ENCODE results near the gene AQP12B. TPM values are rescaled to one million over a fixed set of nuclear protein-coding genes. Genes with fewer than 3 reads are reported as not detected.

The AQP12B gene
- total RNA-seq, 2 donors from 2014 or later: not detected

DNA sequence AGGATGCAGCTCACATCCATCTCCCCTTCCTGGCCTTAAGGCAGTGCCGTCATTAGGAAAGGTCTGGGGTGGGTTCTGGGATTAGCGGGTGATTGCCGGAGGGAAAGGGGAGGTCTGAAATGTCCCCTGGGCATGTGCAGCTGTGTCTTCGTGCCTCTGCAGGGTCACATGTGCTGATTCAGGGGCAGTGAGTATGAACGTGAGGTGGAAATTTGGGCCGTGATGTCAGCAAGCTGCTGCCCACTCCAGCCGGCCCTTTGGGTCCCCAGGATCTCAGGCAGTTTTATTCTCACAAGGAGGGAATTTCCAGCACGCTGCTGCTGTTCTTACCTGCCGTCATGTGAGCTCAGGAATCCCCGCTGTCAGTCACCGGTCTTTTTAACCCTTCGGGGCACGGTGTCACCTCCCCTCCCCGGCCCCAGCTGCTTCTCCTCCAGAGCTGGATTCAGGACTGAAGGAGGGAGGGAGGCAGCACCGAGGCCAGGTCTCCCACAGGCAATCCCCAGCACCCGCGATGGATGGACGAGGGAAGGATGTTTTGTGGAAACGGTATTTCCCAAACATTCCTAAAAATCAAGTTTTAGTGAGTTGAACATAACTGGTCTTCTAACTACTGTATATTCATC lies 33.9 kb downstream of the AQP12B start:
- ATAC-seq (no peak), DNase-seq (ENCODE audit: low spot score in 2 of 2) (no peak)
- Mint-ChIP-seq H3K9me3 (no peaks in the 10 kb centered on the region), H3K36me3 (no peaks in the 10 kb centered on the region), H3K27ac (peak overlapping the region; percentile 36 to 37)

DNA sequence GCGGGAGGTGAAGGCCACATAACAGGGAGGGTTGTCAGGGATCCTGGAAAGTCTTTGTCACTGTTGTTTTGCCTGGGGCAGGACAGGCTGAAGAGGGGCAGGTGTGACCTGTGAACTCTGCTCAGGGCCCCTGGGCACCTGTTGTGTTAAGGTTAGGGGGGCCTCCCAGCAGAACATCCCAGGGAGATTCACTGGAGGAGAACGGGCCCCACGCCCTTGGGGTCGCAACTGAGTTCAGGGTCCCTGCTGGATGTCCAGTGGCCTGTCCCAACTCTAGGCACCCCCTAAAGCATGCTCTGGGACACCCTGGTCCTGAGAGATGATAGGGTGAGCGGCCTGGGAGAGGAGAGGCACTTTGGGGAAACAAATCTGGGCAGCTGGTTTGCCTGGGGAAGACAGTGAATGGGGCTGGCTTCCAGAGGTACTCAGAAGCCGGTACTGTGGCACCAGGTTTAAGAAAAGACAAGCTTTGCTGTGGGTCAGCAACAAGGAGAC lies 34.5 kb downstream of the AQP12B start:
- Mint-ChIP-seq H3K27ac (peak overlapping the region; percentile 22 to 37), H3K36me3 (no peaks in the 10 kb centered on the region), H3K9me3 (no peaks in the 10 kb centered on the region)
- peak in 1 of 2 donors; percentile 25 for DNase-seq (ENCODE audit: low spot score in 2 of 2)
- no peak for ATAC-seq

DNA sequence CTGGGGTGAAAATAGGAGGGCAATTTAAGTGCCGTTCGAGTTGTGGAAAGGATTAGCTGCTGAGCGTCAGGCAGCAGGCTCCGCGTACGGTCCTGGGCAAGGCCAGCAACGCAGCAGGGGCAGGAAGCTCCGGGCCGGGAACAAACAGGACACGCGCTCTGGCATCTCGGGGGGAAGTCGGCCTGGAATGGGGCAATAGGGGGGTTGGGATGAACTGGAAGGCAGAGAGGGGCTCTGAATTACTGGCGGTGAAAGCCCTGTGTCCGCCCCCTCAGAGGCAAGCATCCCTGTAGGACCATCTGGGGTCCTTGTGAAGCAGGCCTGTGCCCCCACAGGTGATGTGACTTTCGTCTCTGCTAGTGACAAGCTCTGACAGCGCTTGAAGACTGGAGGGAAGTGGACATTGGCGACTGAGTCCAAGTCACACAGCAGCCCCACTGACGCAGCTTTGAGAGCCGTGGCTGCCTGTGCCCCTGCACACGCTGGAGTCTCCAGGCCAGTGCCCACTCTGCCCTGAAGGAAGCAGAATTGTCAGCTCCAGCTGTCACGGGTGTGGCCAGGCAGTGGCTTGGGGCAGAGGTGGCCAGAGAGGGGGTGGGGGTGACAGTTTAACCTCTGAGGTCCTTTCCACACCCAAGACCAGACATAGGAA lies 35.1 kb downstream of the AQP12B start:
- no peak for DNase-seq (ENCODE audit: low spot score in 2 of 2)
- no peaks in the 10 kb centered on the region for H3K9me3 Mint-ChIP-seq
- no peak for ATAC-seq
- H3K27ac Mint-ChIP-seq: peak overlapping the region; percentile 22 to 37
- H3K36me3 Mint-ChIP-seq: no peaks in the 10 kb centered on the region

DNA sequence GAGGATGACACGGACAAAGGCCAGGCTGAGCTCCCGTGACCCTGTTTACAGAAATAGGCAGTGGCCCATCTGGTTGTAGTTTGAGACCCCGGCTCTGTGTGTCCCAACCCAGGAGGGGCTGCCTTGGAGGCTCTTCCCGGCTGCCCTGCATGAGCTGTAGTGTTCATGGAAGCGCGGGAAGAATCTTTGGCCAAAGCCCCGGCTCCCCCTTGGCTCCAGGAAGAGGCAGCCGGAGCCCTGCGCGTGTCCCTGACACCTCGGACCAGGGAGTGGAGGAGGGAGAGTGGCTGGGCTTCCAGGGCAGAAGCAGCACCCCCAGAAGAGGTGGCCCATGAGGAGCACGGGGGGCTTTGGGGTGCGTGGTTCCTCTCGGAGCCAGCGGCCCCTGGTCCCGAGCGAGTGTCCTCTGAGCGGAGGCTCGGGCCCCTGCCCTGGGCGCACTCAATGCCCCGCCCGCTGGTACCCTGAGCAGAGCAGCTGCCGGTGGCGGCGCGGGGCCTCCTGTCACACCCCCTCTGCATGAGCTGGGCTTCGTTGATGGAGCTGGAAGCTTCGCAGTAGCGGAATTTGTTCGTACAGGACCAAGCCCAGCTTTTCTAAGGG lies 35.7 kb downstream of the AQP12B start:
- no peak for ATAC-seq
- Mint-ChIP-seq H3K27ac (no peak overlapping the region), H3K9me3 (no peaks in the 10 kb centered on the region), H3K36me3 (no peaks in the 10 kb centered on the region)
- DNase-seq (ENCODE audit: low spot score in 2 of 2): peak in 1 of 2 donors; percentile 47

DNA sequence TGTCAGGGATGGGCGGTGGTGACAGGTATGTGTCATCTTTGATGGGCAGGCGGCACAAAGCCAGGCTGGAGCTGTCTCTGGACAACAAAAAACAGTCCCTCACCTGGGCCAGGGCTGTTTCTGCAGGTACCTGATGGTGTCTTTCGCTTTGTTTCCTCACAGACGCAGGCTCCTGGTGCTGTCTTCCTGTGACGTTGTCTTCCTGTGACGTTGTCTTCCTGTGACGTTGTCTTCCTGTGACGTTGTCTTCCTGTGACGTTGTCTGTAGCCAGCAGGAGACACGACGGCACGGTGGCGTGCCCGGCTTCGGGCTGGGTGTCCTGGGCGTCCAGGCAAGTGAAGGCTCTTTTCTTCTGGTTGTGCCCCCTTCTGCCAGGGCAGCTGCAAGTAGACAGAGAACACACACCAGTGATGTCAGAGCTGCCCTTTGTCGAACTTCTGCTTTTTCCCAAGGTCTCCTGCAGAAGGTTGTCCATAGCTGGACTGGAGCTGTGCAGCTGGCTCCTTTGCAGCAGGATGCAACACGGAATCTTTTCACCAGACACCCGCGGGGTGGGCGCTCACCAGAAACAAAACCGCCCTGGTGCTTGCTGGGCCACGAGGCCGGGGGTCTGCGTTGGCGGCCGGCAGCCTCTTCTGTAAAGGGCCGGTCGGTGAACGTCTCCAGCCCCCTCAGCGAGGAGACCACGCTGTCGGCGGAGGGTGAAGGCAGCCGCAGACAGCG lies 36.3 kb downstream of the AQP12B start:
- DNase-seq (ENCODE audit: low spot score in 2 of 2): no peak
- no peak overlapping the region for H3K27ac Mint-ChIP-seq
- no peaks in the 10 kb centered on the region for H3K36me3 Mint-ChIP-seq
- H3K9me3 Mint-ChIP-seq: no peaks in the 10 kb centered on the region
- no peak for ATAC-seq

DNA sequence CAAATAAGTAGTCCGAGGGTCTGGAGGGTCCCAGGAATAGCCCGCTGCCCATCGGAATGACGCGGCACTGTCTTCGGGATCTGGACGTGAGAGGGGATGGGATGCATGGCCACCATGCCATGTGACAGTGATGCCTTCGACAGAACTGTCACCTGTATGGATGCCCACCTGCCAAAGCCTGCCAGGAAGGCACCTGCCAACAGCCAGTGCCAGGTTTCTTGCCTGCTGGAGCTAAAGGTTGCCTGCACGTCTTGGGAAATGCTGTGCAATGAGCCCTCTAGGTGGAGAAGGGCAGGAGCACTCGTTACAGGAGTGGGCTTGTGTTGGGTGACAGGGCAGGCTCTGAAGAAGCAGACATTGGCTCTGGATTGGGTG lies 36.9 kb downstream of the AQP12B start:
- Mint-ChIP-seq H3K36me3 (no peaks in the 10 kb centered on the region), H3K27ac (no peak overlapping the region)
- no peak for ATAC-seq

DNA sequence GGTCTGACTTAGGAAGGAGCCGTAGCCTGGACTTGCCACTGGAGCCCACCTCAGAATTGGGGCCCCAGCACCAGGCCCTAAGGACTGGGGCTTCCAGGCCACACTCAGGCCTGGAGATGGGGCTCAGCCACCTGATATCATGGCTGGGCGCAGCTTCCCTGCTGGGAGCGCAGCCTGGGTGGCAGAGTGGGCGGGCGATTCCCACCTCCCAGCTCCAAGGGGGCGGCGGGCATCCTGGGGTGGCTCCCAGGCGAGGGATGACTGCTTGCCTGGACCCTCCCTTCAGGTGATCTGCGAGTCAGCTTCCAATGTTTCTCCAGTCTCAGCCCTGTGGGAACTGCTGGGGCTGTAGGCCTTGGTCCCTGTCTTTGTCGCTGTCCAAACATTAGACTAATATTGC lies 37.3 kb downstream of the AQP12B start:
- DNase-seq (ENCODE audit: low spot score in 2 of 2) (no peak), ATAC-seq (no peak)
- H3K27ac Mint-ChIP-seq: no peak overlapping the region
- no peaks in the 10 kb centered on the region for H3K9me3 Mint-ChIP-seq
- H3K36me3 Mint-ChIP-seq: no peaks in the 10 kb centered on the region

More for the DNA sequence above, 36.9 kb downstream of the AQP12B start:
- DNase-seq (ENCODE audit: low spot score in 2 of 2): no peak
- H3K9me3 Mint-ChIP-seq: no peaks in the 10 kb centered on the region

DNA sequence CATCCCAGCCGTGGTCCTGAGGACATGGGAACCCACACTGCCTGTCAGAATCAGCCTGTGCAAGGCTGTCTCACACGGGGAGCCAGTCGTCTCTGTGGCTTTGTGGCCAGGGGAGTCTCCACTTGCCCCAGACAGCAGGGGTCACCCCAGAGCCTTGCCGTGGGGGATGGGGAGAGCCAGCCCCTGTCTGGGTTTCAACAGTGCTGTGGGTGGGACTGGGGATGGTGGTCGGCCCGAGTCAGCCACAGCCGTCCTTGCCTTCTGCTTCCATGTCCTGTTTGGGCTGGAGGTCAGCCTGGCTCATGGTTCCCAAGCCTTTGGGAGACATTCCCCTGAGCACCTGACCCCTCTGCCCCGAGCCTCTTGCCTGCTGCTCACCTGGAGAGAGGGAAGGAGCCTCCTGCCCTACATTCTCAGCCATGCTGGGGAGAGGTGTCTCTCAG lies 37.8 kb downstream of the AQP12B start:
- Mint-ChIP-seq H3K36me3 (no peaks in the 10 kb centered on the region), H3K9me3 (no peaks in the 10 kb centered on the region), H3K27ac (no peak overlapping the region)
- DNase-seq (ENCODE audit: low spot score in 2 of 2) (peak in 1 of 2 donors; percentile 48), ATAC-seq (no peak)

DNA sequence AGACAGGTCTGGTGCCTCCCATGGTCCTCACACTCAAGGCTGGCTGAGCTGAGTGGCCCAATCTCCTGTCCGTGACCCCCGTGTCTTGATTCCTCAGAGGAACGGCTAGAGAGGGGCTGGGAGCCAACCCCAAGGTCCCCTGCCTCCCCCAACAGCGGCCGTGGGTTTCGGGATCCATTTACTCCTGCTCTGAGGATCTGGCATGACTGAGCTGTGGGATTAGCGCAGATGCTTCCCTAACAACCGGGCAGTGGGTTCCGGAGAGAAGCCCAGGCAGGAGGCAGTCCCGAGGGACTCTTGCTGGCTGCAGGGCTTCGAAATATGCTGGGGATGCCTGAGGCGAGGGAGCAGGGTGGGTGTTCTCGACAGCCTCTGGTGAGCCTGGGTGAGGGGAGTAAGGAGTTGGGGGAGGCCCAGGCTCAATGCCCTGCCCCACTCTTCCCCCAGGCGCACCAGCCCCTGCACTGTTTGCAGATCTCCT lies 38.5 kb downstream of the AQP12B start:
- peak in 1 of 2 donors; percentile 48 for DNase-seq (ENCODE audit: low spot score in 2 of 2)
- Mint-ChIP-seq H3K9me3 (no peaks in the 10 kb centered on the region), H3K27ac (no peak overlapping the region), H3K36me3 (no peaks in the 10 kb centered on the region)
- ATAC-seq: no peak

DNA sequence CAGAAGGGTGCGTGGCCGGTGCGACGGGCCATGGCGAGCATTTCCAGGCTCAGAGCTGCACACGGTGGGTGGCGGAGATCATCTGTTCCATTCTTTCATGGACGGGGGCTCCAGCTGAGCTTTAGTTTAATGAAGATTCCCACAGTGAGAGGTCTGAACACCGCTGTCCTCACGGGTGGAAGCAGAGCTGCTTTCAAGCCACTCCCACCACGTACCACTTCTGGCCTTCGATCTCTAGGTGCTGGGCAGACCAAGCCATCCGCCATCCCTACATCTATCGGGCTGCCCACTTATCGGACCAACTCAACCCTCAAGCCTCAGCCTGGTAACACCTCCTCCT lies 38.9 kb downstream of the AQP12B start:
- Mint-ChIP-seq H3K27ac (no peak overlapping the region), H3K36me3 (no peaks in the 10 kb centered on the region), H3K9me3 (no peaks in the 10 kb centered on the region)
- ATAC-seq (no peak), DNase-seq (ENCODE audit: low spot score in 2 of 2) (no peak)

DNA sequence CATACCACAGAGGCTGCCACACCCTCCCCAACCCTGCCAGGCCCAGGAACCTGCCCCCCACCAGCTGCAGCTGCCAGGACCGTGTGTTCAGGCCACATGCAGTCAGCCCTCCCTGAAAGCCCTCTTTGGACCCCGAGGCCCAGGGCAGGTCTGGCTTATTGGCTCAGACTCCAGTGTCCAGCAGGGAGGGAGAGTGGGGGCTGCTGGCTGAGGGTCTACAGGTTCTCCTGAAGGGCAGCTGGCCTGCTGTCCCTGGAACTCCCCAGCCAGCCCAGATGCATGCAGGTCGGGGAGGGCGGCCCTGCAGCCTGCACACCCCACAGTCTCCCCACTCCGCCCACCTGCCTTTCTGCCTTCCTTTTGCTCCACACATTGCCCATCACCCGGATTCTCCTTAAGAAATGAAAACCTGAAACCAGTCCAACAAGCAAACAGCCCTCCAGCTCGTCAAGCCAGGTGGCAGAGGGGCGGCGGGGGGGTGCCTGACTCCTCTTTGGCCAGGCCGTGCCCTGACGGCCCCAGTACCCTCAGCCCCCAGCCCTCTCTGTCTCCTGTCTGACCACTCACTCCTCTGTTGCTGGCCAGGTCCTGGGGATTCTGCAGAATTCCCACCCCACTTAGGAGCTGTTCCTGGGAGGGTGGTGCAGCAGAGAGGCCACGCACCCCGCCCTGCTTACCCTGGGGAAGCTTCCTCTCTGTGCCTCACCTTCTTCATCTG lies 39.4 kb downstream of the AQP12B start:
- H3K36me3 Mint-ChIP-seq: no peaks in the 10 kb centered on the region
- no peak for ATAC-seq
- no peak overlapping the region for H3K27ac Mint-ChIP-seq
- no peak for DNase-seq (ENCODE audit: low spot score in 2 of 2)
- no peaks in the 10 kb centered on the region for H3K9me3 Mint-ChIP-seq

DNA sequence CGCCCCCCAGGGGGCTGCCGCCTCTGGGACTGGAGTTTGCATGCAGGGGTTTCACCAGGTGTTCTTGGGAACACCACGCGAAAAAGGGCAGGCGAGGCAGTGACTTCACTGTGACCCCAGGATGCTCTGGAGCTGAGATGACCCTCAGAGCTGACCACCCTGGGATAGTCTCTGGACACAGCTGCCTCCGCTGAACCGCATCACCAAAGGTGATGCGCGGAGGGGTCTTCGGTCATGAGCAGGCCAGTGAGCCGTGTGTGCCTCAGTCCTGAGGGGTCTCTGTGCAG lies 39.9 kb downstream of the AQP12B start:
- DNase-seq (ENCODE audit: low spot score in 2 of 2) (no peak), ATAC-seq (no peak)
- no peaks in the 10 kb centered on the region for H3K36me3 Mint-ChIP-seq
- no peaks in the 10 kb centered on the region for H3K9me3 Mint-ChIP-seq
- H3K27ac Mint-ChIP-seq: no peak overlapping the region

DNA sequence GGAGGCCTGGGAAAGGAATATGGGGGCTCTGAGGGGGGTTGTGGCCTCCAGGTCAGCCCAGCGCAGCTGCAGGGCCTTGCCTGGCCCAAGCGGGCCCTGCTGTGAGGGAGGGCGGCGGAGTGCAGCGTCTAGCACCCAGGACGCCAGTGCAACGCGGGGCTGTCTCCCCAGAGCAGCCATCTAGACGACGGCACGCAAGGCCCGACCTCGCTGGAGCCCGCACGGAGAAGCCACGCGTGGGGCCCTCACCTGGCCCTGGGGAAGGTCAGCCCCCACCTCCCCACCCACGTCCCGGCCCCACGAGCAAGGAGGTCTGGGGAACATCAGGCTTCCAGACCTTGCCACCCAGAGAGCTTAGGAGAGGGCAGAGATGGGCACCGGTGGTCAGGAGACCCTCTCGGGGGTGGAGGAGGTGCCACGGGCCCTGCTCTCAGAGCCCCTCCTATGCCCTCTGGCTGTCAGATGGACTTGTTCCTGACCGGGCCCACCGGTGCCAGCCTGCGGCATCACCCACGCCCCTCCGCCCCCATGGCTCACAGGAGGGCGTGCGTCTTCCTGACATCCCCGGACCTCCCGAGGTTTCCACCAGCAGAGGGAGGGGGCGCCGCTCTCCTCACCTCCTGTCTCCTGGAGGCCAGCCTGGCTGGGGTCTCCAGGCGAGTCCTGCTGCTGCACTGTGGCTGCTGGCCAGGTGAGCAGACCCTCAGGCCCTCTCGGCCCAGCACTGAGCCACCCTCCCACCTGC lies 40.5 kb downstream of the AQP12B start:
- H3K36me3 Mint-ChIP-seq: no peaks in the 10 kb centered on the region
- no peak overlapping the region for H3K27ac Mint-ChIP-seq
- ATAC-seq: no peak
- DNase-seq (ENCODE audit: low spot score in 2 of 2): peak in 1 of 2 donors; percentile 47
- H3K9me3 Mint-ChIP-seq: no peaks in the 10 kb centered on the region

DNA sequence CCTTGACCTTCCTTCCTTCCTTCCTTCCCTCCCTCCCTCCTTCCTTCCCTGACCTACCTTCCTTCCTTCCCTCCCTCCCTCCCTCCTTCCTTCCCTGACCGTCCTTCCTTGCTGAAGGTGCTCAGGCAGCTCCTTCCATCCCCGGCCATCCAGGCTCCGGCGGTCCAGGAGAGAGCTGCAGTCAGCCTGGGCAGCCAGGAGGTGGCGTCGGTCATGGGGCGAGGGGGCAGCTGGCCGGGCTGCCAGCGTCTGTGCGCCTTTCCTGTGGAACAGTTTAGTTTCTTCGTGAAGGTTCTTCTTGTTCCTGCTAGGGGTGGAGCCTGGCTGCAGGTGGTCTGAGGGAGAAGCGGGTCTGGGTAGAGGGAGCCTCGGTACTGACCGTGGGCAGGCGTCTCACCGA lies 41.7 kb downstream of the AQP12B start:
- ATAC-seq (no peak), DNase-seq (ENCODE audit: low spot score in 2 of 2) (no peak)
- Mint-ChIP-seq H3K27ac (no peak overlapping the region), H3K9me3 (no peaks in the 10 kb centered on the region), H3K36me3 (no peaks in the 10 kb centered on the region)

DNA sequence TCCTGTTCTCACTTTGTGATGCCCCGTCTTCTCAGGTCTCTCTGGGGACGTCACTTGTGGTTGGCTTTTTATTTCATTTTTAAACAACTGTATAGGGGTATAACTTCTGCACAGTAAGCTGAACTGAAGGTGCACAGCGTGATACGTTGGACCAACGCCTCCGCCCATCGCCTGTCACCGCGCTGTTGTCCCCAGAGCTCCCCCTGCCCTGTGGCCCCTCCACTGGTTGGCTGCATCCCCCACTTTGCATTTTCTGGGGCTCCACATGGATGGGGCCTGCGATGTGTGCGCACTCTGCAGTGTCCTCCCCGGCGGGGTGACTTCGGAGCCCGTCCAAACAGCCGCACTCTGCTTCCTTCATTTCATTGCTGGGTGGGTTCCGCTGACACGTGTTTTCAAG lies 43.1 kb downstream of the AQP12B start:
- H3K9me3 Mint-ChIP-seq: peaks cover 0 to 4% of the 10 kb centered on the region in 2 donors
- H3K36me3 Mint-ChIP-seq: peaks cover 0 to 5% of the 10 kb centered on the region in 2 donors
- DNase-seq (ENCODE audit: low spot score in 2 of 2): peak in 1 of 2 donors; percentile 31
- no peak overlapping the region for H3K27ac Mint-ChIP-seq
- no peak for ATAC-seq

DNA sequence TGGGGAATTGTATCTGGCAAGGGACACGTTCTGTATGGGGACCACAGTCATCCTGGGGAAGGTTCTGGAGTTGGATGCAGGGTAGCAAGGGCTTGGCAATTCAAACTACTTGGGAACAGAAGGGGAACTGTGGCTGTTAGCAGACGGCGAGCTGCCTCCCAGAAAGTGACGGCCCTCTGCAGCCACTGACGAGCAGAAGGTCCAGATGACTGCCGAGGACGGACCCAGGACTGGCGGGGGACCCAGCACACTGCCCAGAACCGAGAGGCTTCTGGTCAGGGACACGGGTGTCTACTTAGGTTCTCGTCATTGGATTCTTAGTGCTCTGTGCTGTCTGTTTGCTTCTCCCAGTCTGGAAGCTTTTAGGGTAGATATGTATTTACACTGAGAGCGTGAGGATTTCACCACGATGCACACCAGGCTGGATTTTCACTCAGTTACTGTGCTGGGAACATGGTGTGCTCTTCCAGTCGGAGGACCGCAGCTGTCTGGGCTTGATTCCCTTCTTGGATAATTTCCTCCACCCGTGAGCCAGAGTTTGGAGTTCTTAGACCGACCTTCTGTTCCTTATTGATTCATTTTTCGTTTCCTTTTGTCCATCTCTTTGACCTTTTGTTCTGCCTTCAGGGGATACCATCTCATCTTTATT lies 44.0 kb downstream of the AQP12B start:
- Mint-ChIP-seq H3K9me3 (peaks cover 0 to 8% of the 10 kb centered on the region in 2 donors), H3K36me3 (peaks cover 0 to 14% of the 10 kb centered on the region in 2 donors), H3K27ac (no peak overlapping the region)
- ATAC-seq (no peak), DNase-seq (ENCODE audit: low spot score in 2 of 2) (no peak)

Data from activated naive CD4-positive, alpha-beta T cell treated with anti-CD3 and anti-CD28 coated beads, Interleukin-2, amount 50 U/mL, for 72 hours (primary cell).